GM19099 (cell line): ENCODE results near the gene UBE2O.

Source experiments
- POLR2A ChIP-seq: IDR thresholded peaks from 3 replicates; pipeline ENCODE4 v1.6.1; 2011; ENCODE audit warnings: low read depth; ENCODE audit not compliant: insufficient read length; ENCODE audit errors: extremely low read depth

Gene UBE2O

GRCh38 chr17:76452660-76453430, at the start of gene UBE2O:
TSS of gene UBE2O (minus strand) at chr17:76453152. CDS start at chr17:76453141, 11 bp downstream.
- peak; percentile 77 for TF ChIP-seq POLR2A

GRCh38 chr17:76501827-76502307, 48.9 kb upstream of the UBE2O start:
- no peak for TF ChIP-seq POLR2A

GRCh38 chr17:76501018-76501826, 48.3 kb upstream of the UBE2O start, which contains the start of gene RHBDF2:
TSS of gene RHBDF2 (minus strand) at chr17:76501423. CDS start at chr17:76481524, 19,899 bp downstream.
- peak; percentile 96 for TF ChIP-seq POLR2A

- no peak for TF ChIP-seq POLR2A
Measured at GRCh38 chr17:76500747-76501017, 47.7 kb upstream of the UBE2O start.

GRCh38 chr17:76500074-76500746, 47.3 kb upstream of the UBE2O start:
- no peak for TF ChIP-seq POLR2A

- TF ChIP-seq POLR2A = no peak
Measured at GRCh38 chr17:76499267-76499667, 46.3 kb upstream of the UBE2O start.

GRCh38 chr17:76498876-76499251, 45.9 kb upstream of the UBE2O start:
- no peak for TF ChIP-seq POLR2A

- no peak for TF ChIP-seq POLR2A
Measured at GRCh38 chr17:76497979-76498875, 45.3 kb upstream of the UBE2O start.

- no peak for TF ChIP-seq POLR2A
Measured at GRCh38 chr17:76497699-76497978, 44.7 kb upstream of the UBE2O start.

- TF ChIP-seq POLR2A = no peak
Measured at GRCh38 chr17:76496464-76496863, 43.5 kb upstream of the UBE2O start.

GRCh38 chr17:76495663-76496400, 42.9 kb upstream of the UBE2O start:
- no peak for TF ChIP-seq POLR2A

GRCh38 chr17:76493505-76494167, 40.7 kb upstream of the UBE2O start:
- peak; percentile 7 for TF ChIP-seq POLR2A

- TF ChIP-seq POLR2A = peak; percentile 33
Measured at GRCh38 chr17:76492989-76493501, 40.1 kb upstream of the UBE2O start.

GRCh38 chr17:76492123-76492988, 39.4 kb upstream of the UBE2O start:
- peak; percentile 32 for TF ChIP-seq POLR2A
